Hepatocyte (in vitro differentiated cells): ENCODE results near the gene SLC35E3.

Experiments
- CTCF ChIP-seq: fragments of 200-600 bp; sonication (generic); IDR thresholded peaks from 2 replicates; pipeline ENCODE4 v1.5.1; 2016; ENCODE audit warnings: antibody characterized with exemption, mild to moderate bottlenecking; ENCODE audit not compliant: poor library complexity
- EZH2 ChIP-seq: fragments of 200-600 bp; sonication (generic); IDR thresholded peaks from 2 replicates; pipeline ENCODE4 v1.6.1; 2016; ENCODE audit warnings: antibody characterized with exemption, mild to moderate bottlenecking, borderline replicate concordance

GRCh38 chr12:68760806-68761441 is 14.9 kb downstream of the SLC35E3 start:
- TF ChIP-seq CTCF (no peak), EZH2 (no peak)
